Measurements from ENCODE around the gene PRELID2. TPM values are rescaled to one million over a fixed set of nuclear protein-coding genes. Genes with fewer than 3 reads are reported as not detected.
"Not testable (repeated sequence)": the region's sequence is repeated elsewhere in the genome, so short reads cannot be mapped to it uniquely, and the experiment has no call there.

Gene PRELID2
- total RNA-seq, 1 donor from 2014 or later = 23.5 TPM

DNA sequence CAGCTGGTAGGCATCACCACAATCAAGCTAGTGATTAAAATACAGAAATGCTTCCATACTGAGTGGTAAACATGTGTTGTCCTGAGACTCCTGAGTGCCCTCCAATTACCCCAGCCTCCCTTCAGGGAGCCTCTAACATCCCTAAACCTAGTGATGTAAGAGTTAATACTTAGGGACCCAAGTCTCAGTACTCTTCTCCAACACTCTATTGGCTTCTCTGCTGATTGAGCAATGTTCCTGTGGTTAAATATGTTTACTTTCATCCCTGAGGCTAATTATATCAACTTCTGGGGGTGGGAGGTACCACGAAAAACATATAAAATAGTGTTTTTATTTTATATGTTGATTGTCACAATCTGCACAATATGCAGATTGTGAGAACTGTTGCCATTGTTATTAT lies 32.7 kb upstream of the PRELID2 start:
- Histone ChIP-seq H3K4me3 (no peak overlapping the region), H3K4me1 (no peaks in the 10 kb centered on the region), H3K36me3 (no peaks in the 10 kb centered on the region), H3K27ac (no peak overlapping the region), H3K9me3 (no peaks in the 10 kb centered on the region), H3K27me3 (no peaks in the 10 kb centered on the region)
- TF ChIP-seq CTCF (IDR thresholded peaks at IDR 0.05) = no peak
- intact Hi-C loops (cut with DNase I) = no loop called here
- no peak for DNase-seq (ENCODE audit: low spot score in 2 of 2)

DNA sequence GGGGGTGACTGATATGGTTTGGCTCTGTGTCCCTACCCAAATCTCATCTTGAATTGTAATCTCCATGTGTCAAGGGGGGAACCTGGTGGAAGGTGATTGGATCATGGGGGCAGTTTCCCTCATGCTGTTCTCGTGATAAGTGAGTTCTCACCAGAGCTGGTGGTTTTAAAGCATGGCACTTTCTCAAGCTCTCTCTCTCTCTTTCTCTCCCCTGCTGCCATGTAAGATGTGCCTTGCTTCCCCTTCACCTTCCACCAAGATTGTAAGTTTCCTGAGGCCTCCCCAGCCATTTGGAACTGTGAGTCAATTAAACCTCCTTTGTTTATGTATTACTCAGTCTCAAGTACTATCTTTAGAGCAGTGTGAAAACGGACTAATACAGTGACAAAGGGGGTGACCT lies 29.3 kb upstream of the PRELID2 start:
- DNase-seq (ENCODE audit: low spot score in 2 of 2); intact Hi-C loops (cut with DNase I); H3K4me1 ChIP-seq; H3K9me3 ChIP-seq; H3K36me3 ChIP-seq; H3K27ac ChIP-seq; H3K4me3 ChIP-seq; H3K27me3 ChIP-seq: not testable (repeated sequence)

GRCh38 chr5:145863003-145863402 lies 27.9 kb upstream of the PRELID2 start:
- no peak overlapping the region for H3K27ac ChIP-seq
- intact Hi-C loops (cut with DNase I) = no loop called here

DNA sequence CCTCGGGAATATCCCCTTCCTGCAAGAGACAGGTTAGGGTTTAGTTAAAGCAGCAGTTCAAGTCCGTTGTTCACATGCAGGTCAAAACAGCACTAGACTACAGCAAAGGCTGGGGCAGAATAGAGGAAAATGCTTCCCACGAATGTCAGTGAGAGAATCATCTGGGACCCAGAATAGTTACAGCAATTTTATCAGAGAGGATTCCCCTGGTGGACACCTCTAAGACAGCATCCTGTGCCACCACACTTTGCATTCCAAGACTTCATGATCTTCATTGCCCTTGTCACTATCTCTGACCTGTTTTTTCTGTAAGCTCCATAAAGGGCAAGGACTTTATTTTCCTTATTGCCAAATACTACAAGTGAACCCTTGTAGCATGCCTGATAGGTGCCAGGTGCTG lies 24.8 kb upstream of the PRELID2 start:
- Histone ChIP-seq H3K4me1 (peaks cover 2 to 4% of the 10 kb centered on the region in 2 donors), H3K27me3 (no peaks in the 10 kb centered on the region), H3K9me3 (no peaks in the 10 kb centered on the region), H3K4me3 (no peak overlapping the region), H3K27ac (no peak overlapping the region), H3K36me3 (no peaks in the 10 kb centered on the region)
- intact Hi-C loops (cut with DNase I) = loop anchor here (5.0 kb wide), 1 partner anchor 187 kb away; no protein-coding TSS in a partner anchor
- DNase-seq (ENCODE audit: low spot score in 2 of 2) = no peak
- no peak for TF ChIP-seq CTCF (IDR thresholded peaks at IDR 0.05)

More at GRCh38 chr5:145863003-145863402, 27.9 kb upstream of the PRELID2 start:
- H3K27me3 ChIP-seq = no peaks in the 10 kb centered on the region
- H3K9me3 ChIP-seq = no peaks in the 10 kb centered on the region
- no peaks in the 10 kb centered on the region for H3K36me3 ChIP-seq
- H3K4me1 ChIP-seq = no peaks in the 10 kb centered on the region
- no peak overlapping the region for H3K4me3 ChIP-seq
- no peak for DNase-seq (ENCODE audit: low spot score in 2 of 2)
- no peak for TF ChIP-seq CTCF (IDR thresholded peaks at IDR 0.05)

DNA sequence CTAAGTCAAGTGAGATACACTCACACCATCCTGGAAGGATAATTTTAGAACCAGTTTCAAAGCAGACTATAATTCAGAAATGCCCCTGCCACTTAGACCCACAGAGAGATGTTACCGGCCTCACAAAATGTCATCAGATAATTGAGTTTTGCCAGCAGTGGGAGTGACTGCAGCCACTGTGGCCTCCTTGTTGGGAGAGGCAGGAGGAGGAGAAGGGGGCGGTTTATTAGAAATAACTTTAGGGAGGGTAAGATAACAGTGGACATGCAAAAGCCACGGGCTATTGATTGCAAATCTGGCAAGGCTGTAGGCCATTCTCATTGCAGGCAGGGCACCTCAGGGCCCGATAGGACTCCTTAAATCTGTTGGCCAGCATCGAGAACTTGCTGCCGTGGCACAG lies 24.3 kb upstream of the PRELID2 start:
- H3K27ac ChIP-seq = no peak overlapping the region
- no peaks in the 10 kb centered on the region for H3K9me3 ChIP-seq
- DNase-seq (ENCODE audit: low spot score in 2 of 2) = no peak
- no peak overlapping the region for H3K4me3 ChIP-seq
- no peak for TF ChIP-seq CTCF (IDR thresholded peaks at IDR 0.05)
- peaks cover 2 to 4% of the 10 kb centered on the region in 2 donors for H3K4me1 ChIP-seq
- H3K27me3 ChIP-seq = no peaks in the 10 kb centered on the region
- no peaks in the 10 kb centered on the region for H3K36me3 ChIP-seq
- intact Hi-C loops (cut with DNase I) = loop anchor here (5.0 kb wide), 1 partner anchor 188 kb away; no protein-coding TSS in a partner anchor

DNA sequence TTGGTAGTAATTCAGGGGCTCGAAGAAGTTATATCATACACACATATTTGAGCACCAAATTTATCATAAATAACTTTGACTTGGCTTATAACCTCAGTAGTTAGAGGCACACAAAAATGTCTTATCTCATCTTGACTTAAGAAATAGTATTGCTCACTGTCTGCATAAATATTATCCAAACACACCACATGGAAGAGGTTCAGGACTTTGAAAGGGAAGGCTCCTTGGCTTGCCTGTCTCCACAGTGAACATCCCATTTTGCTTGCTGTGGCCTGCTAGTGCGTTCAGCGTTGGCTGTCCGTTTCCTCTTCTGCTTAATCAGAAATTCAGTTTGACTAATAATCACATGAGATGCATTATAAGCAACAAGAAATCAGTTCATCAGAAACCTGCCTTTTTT lies 23.8 kb upstream of the PRELID2 start:
- Histone ChIP-seq H3K9me3 (no peaks in the 10 kb centered on the region), H3K27me3 (no peaks in the 10 kb centered on the region), H3K4me3 (no peak overlapping the region), H3K4me1 (peaks cover 2 to 4% of the 10 kb centered on the region in 2 donors), H3K27ac (no peak overlapping the region), H3K36me3 (no peaks in the 10 kb centered on the region)
- no peak for DNase-seq (ENCODE audit: low spot score in 2 of 2)
- no peak for TF ChIP-seq CTCF (IDR thresholded peaks at IDR 0.05)
- intact Hi-C loops (cut with DNase I) = loop anchor here (5.0 kb wide), 1 partner anchor 188 kb away; no protein-coding TSS in a partner anchor

Measured in ascending aorta (tissue), 2 donors.